GM21723 (cell line): Measurements from ENCODE around the gene NSD1.
"Not testable (repeated sequence)": the region's sequence is repeated elsewhere in the genome, so short reads cannot be mapped to it uniquely, and the experiment has no call there.

Experiments
- ATAC-seq: cut with Tn5 transposase; IDR thresholded peaks from one replicate; pipeline ENCODE4 v1.9.1; 2021; ENCODE audit warnings: mild to moderate bottlenecking, moderate library complexity; ENCODE audit not compliant: unreplicated experiment

Gene NSD1

GRCh38 chr5:177226860-177227259 is 93.3 kb downstream of the NSD1 start:
- no peak for ATAC-seq

- ATAC-seq, result no peak
These were observed 95.2 kb downstream of the NSD1 start for GRCh38 chr5:177228751-177229150.

DNA sequence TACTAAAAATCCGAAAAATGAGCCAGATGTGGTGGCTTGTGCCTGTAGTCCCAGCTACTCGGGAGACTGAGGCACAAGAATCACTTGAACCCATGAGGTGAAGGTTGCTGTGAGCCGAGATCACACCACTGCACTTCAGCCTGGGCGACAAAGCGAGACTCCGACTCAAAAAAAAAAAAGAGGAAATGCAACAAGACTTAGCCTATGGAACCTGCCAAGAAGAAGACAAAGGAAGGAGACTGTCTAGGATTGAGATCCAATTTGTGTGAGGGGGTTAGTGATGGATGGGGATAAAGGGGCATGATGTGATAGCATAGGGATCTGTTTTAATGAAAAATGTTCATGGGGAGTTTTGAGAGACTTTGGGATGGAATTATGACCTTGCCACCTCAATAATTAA is 97.1 kb downstream of the NSD1 start:
- ATAC-seq, result no peak

DNA sequence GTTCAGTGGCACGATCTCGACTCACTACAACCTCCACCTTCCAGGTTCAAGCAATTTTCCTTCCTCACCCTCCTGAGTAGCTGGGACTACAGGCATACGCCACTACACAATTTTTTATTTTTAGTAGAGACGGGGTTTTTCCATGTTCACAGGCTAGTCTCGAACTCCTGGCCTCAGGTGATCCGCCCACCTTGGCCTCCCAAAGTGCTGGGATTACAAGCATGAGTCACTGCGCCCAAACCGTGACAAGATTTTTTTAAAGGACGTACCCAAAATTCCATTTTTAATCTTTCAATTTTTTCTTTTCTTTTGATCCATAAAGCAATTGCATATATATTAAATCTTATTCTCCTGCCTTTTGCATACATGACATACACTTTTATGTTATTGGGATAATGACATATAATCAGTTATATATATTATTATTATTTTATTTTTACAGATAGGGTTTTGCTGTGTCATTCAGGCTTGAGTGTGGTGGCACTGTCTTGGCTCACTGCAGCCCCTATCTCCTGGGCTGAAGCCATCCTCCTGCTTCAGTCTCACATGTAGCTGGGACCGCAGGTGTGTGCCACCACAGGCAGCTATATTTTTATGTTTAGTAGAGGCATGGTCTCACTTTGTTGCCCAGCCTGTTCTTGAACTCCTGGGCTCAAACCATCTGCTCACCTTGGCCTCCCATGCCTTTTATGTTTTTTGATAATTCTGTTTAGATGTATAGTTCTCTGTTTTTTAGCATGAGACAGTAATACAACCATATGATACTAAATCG is 98.1 kb downstream of the NSD1 start:
- ATAC-seq, result no peak

DNA sequence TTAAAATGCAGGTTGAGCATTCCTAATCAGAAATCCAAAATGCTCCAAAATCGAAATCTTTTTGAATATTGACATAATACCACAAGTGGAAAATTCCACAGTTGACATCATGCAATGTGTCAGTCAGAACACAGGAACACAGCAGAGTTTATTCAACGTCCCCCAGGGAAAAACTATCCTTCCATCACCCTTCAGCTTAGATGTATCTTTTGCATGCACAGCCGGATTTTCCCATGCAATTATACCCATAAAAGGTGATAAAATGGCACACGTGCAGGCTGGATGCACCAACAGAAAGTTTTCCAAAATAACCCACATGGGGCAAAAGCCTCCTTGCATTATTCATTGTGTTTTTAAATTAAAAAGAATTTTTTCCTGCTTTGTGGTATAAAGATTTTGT is 98.8 kb downstream of the NSD1 start:
- ATAC-seq, result no peak

DNA sequence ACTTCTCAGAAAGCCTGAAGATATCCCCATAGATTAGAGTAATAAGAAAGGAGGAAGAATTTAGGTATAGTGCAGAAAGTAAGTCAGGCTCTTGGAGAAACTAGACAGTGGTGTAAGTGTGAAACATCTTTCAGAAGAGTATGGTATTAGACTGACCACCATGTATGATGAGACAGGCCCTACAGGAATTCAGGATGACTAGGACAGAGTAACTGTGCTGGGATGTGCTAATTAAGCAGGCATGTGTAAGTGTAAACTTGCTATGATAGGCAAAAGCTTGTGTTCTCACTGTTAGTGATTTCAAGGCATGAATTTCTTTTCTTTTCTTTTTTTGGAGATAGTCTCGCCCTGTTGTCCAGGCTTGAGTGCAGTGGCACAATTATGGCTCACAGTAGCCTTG is 99.2 kb downstream of the NSD1 start:
- ATAC-seq, result no peak

- ATAC-seq, result no peak
These were observed 99.6 kb downstream of the NSD1 start for GRCh38 chr5:177233206-177233605.

DNA sequence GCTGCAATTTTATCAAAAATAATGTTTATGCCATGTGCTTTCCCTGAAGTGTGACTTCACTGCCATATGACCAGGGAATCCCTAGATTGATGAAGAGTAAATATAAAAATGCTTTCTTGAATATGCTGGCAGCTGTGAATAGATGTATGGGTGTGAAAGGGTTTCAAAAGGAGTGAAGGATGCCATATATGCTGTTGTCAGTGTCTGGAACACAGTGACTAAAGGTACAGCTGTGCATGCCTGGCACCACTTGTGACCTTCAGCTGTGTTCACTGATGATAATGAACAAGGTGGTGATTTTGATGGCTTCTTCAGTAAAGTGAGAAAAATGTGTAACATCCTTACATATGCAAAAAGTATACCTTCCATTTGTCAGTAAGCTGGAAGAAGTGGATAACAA is 100.2 kb downstream of the NSD1 start:
- no peak for ATAC-seq

- ATAC-seq, result no peak
These were observed 101.3 kb downstream of the NSD1 start for GRCh38 chr5:177234841-177235240.

- no peak for ATAC-seq
These were observed 108.2 kb downstream of the NSD1 start for GRCh38 chr5:177241768-177242167.

GRCh38 chr5:177242304-177242703 is 108.7 kb downstream of the NSD1 start:
- ATAC-seq, result no peak

GRCh38 chr5:177249761-177250537 is 116.4 kb downstream of the NSD1 start:
- no peak for ATAC-seq

DNA sequence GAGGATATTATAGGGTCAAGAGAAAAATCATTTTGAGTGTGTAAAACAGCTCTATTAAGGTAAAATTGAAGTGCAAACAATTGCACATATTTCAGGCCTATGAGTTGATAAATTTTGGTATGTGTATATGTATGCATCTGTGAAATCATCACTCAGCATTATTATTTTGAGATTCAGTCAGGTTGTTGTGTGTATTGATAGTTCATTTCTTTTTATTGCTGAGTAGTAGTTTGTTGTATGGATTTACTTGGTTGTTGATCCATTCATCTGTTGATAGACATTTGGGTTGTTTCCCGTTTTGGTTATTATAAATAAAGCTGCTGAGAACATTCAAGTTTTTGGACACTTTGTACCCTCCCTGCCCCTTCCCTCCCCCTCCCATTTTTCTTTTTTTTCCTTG is 119.7 kb downstream of the NSD1 start:
- ATAC-seq, result no peak

DNA sequence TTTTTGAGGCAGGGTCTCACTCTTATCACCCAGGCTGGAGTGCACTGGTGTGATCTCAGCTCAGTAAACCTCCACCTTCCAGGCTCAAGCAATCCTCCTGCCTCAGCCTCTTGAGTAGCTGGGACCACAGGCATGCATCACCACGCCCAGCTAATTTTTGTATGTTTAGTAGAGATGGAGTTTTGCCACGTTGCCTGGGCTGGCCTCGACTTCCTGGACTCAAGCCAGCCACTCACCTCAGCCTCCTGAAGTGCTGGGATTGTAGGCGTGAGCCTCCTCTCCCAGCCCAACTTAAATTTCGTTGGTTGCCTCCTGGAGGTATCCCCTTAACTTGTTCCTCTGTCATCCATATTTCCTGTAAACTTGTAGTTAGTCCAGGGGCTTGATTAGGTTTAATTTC is 122.7 kb downstream of the NSD1 start:
- no peak for ATAC-seq

DNA sequence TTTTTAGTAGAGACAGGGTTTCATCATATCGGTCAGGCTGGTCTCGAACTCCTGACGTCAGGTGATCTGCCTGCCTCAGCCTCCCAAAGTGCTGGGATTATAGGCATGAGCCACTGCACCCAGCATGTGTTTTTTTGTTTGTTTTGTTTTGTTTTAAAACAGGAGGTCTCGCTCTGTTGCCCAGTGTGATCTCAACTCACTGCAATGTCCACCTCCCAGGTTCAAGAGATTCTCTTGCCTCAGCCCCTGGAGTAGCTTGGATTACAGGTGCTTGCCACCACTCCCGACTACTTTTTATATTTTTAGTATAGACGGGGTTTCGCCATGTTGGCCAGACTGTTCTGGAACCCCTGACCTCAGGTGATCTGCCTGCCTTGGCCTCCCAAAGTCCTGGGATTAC is 125.1 kb downstream of the NSD1 start:
- not testable (repeated sequence) for ATAC-seq

DNA sequence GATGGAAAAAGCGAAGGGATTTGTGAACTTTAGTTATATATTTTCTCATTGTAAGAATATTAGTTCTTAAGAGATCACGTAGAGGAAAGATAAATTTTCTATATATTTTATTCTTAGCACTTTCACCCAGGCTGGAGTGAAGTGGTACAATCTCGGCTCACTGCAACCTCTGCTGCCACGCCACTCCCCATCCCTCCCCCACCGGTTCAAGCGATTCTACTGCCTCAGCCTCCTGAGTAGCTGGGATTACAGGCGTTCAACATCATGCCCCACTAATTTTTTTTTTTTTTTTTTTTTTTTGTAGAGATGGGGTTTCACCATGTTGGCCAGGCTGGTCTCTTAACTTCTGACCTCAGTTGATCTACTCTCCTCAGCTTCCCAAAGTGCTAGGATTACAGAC is 127.4 kb downstream of the NSD1 start:
- no peak for ATAC-seq

DNA sequence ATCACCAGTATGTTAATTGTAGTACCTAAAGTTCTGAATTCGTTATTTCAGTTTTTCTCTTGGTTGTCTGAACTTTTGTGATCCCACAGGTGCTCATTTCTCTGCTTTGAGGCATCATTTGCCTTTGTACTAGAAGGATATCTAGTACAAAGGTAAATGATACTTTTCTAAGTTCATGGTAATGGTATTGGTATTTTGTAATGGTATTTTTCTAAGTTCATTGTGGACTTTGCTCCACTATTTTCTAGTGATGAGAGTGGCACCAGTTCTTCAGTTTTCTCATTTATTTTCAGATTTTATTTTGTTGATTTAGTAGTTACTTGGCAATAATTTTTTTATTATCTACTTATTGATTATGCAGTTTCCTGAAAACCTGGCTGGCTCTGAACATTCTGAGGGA is 127.9 kb downstream of the NSD1 start:
- no peak for ATAC-seq

- no peak for ATAC-seq
These were observed 130.6 kb downstream of the NSD1 start for GRCh38 chr5:177264178-177264577.

GRCh38 chr5:177265395-177265794 is 131.8 kb downstream of the NSD1 start:
- no peak for ATAC-seq

DNA sequence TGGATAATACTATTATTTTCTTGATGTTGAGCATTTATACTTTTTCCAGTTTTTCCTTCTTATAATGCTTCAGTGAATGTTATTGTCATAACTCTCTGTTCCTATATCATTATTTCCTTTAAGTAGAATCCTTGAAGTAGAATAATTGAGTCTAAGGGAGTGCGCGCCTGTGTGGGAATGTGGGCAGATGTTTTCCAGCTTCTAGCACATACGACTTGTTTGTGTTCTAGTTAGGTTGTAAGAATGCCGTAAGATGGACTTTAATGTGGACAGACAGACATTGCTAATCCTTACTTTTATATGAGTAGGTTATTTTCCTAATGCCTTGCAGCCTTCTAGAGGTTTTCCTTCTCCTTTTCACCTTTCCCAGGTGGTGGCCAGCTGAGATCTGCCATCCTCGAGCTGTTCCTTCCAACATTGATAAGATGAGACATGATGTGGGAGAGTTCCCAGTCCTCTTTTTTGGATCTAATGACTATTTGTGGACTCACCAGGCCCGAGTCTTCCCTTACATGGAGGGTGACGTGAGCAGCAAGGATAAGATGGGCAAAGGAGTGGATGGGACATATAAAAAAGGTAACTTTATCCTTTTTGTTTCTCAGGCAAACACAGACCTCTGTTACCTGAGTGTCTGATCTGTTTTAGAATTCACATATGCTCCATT is 135.8 kb downstream of the NSD1 start:
- no peak for ATAC-seq

- no peak for ATAC-seq
These were observed 136.4 kb downstream of the NSD1 start for GRCh38 chr5:177269976-177270375.

DNA sequence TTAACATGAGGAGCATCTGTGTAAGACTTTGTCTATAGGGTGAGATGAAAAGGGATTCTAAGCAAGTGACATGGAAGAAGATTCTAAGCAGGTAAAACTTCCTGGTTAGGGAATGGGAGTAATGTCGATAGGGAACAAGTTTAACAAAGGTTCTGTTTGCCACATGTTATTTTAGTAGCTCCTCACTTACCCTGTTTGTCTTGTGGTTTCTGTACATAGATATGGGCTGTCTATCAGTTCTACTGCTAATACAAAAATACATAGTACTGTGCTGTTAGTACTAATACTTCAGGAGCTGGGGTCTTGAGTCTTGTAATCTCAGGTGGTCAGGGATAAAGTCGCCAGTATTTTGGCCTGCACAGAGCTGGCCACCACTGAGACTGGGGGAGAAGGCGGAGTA is 137.1 kb downstream of the NSD1 start:
- ATAC-seq, result no peak
